ENCODE results near the gene TUBB6. TPM values are rescaled to one million over a fixed set of nuclear protein-coding genes. Genes with fewer than 3 reads are reported as not detected.

Gene TUBB6
- total and polyA plus RNA-seq, 2 of the 13 experiments (the other 11 are each of a cell fraction or from before 2014, with no cell fraction given): 9.9 to 28.6 TPM

- TF ChIP-seq HMGXB4 (CRISPR knock-in tag; IDR thresholded peaks at IDR 0.05; ENCODE audit: borderline replicate concordance in 1 of 2, low read depth in 1 of 2) (no peak), SMAD1 (CRISPR knock-in tag; IDR thresholded peaks at IDR 0.05; ENCODE audit: borderline replicate concordance, low read depth) (no peak), HOXD1 (CRISPR knock-in tag; IDR thresholded peaks at IDR 0.05) (no peak), TEAD2 (CRISPR knock-in tag; IDR thresholded peaks at IDR 0.05) (no peak), ZNF10 (CRISPR knock-in tag; IDR thresholded peaks at IDR 0.05; ENCODE audit: borderline replicate concordance, low read depth) (no peak), SUZ12 (IDR thresholded peaks at IDR 0.05; ENCODE audit: low read depth, low read length) (no peak)
These were observed 14.2 kb upstream of the TUBB6 start (continued) for GRCh38 chr18:12293831-12294230.

GRCh38 chr18:12295389-12296086, 12.5 kb upstream of the TUBB6 start:
- no peak for DNase-seq (ENCODE audit: low spot score)
- no TSS peak for BruUV-seq (replicated peaks)
- Histone ChIP-seq H2AFZ (ENCODE audit: low read length) (no peak overlapping the region), H3K9ac (ENCODE audit: insufficient read depth, low read depth, low read length) (no peak overlapping the region), H3K79me2 (ENCODE audit: insufficient read depth, low read length) (no peaks in the 10 kb centered on the region), H4K20me1 (ENCODE audit: insufficient read depth, low read length) (no peaks in the 10 kb centered on the region), H3K4me1 (ENCODE audit: insufficient read depth, low read length) (peaks cover 6% of the 10 kb centered on the region; the same call in 1 of the 2 replicates), H3K4me2 (ENCODE audit: low read depth, low read length) (no peak overlapping the region), H3K4me3 (replicated peaks in 1 of 3; ENCODE audit: insufficient read depth in 1 of 3, low read depth in 2 of 3, low read length in 3 of 3) (no peak overlapping the region), H3K9me3 (ENCODE audit: low read length) (no peaks in the 10 kb centered on the region), H3K36me3 (replicated peaks in 1 of 2; ENCODE audit: control insufficient read depth in 1 of 2, insufficient read depth in 2 of 2, low read length in 2 of 2) (no peaks in the 10 kb centered on the region), H3K27me3 (ENCODE audit: control insufficient read depth in 1 of 2, insufficient read depth in 2 of 2, low read length in 2 of 2) (peaks cover 3 to 19% of the 10 kb centered on the region in 2 experiments; a peak in 2 of 5 replicates), H3K27ac (ENCODE audit: extremely low read length, insufficient read depth, low read length) (no peak overlapping the region)
- intact Hi-C loops (cut with micrococcal nuclease; ENCODE audit: unreplicated experiment) (no loop called here), in situ Hi-C loops (cut with HindIII; ENCODE audit: extremely low pct_ligation_motif_present, low pct_unique_long_range_greater_than_20kb) (no loop called here)
- FAIRE-seq: no peak
- ChIA-PET POLR2A (no interaction called here), CTCF (ENCODE audit: low intra/inter-chr PET ratio, low total read pairs) (no interaction called here)
- ATAC-seq: no peak
- WGBS (ENCODE audit: low lambda C conversion rate): 60% methylated on average over 15 of the region's 18 CpGs
- TF ChIP-seq MATR3 (CRISPR knock-in tag; IDR thresholded peaks at IDR 0.05): no peak
- TF ChIP-seq PPARG (CRISPR knock-in tag; conservative IDR thresholded peaks at IDR 0.05): no peak
- no peak for TF ChIP-seq ZBTB44 (CRISPR knock-in tag; IDR thresholded peaks at IDR 0.05)
- TF ChIP-seq ZNF503 (CRISPR knock-in tag; IDR thresholded peaks at IDR 0.05): no peak
- no peak for TF ChIP-seq IRF1 (CRISPR knock-in tag; IDR thresholded peaks at IDR 0.05; ENCODE audit: low read depth)
- TF ChIP-seq SP4 (CRISPR knock-in tag; IDR thresholded peaks at IDR 0.05): no peak
- TF ChIP-seq BCLAF1 (IDR thresholded peaks at IDR 0.05): no peak

All from HepG2 (cell line).